HG03039 (cell line): ENCODE results near the gene C1orf141.
"Not testable (repeated sequence)": the region's sequence is repeated elsewhere in the genome, so short reads cannot be mapped to it uniquely, and the experiment has no call there.

ENCODE experiments used
- ATAC-seq: cut with Tn5 transposase; IDR thresholded peaks from one replicate; pipeline ENCODE4 v1.9.1; 2021; ENCODE audit warnings: mild to moderate bottlenecking, moderate library complexity; ENCODE audit not compliant: unreplicated experiment

C1orf141 gene

DNA sequence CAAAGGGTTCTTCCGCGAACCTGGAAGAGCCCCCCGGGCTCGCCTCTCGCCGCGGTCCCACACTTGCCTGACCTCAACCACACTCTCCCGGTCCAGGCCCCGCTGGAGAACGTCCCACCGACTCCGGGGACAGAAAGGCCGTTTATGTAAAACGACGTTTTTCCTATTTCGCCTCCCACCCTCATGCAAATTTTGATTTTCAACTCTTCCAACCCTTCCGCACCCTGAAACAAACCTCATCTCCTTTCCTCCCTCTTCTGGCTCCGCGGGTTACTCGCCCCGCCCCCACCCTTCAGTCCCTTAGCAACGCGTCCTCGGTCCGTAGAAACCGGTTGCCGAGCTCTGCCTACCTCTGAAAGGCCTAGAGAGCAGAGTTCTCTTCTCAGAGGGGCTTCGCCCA, at the start of gene C1orf141:
Gene C1orf141 (minus strand): TSS at position 276 of the 400 bp plus-strand sequence. CDS start 7,730 bp downstream, outside the sequence.
- no peak for ATAC-seq

- ATAC-seq: no peak
Measured at GRCh38 chr1:67175530-67176087, 40.8 kb upstream of the C1orf141 start.

DNA sequence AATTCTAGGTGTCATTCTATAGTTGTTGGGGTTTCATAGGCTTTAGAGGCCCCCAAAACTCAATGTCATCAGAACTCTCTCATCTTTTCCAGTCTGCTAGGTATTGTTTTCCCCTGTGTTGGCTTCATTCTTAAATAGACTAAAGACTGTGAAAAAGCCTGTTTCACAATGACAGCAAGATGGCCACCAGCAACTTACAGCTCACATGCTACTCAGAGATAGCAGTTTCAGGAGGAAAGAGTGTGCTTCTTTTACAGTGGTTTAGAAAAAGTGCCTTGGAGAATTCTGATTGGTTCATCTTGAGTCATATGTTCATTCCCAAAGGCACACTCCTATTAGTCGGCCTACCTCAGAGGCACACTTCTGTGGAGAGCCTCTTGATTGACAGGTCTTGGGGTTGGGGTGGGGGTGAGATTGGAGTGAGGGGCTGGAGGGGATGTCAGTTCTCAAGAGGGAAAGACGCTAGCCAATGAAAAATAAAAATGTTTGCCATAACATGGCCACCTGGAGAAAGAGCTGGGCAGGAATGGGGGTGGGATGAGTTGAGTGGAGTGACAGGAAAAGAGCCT, 40.0 kb upstream of the C1orf141 start:
- peak; percentile 52 for ATAC-seq

DNA sequence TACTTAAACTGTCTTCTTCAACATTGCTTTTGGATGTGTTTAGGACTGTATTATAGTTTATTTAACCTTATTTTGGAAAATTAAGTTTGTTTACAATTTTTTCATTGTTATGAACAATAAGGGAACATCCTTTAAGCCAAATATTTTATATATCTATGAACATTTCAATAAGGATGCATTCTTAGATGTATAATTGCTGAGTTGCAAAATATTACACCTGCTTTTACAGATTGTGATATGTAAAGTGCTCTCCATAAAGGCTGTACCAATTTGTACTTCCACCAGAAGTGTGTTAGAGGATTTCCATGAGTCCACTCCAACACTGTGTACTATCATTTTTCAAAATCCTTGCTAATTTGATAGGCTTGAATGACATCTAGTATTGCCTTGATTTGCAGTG, 39.2 kb upstream of the C1orf141 start:
- no peak for ATAC-seq

- ATAC-seq: peak; percentile 52
Measured at GRCh38 chr1:67171978-67172377, 37.2 kb upstream of the C1orf141 start.

DNA sequence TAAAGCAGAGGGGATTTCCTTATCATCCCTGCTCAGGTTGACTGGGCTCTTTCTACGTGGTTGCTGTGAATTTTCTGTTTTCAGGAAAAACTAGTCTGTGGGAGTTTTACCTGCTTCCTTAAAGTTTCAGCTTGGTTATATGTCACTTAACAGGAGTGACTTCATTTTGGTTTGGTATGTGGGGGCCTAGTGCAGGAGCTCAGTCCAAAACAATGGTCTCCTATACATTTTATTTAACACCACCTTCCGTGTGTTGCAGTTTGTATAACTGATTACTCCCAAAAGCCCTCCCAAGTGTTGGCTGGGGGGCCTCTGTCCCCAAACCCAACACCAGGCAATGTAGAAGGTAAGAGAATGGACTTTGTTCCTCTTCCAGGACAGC, 36.8 kb upstream of the C1orf141 start:
- peak; percentile 17 for ATAC-seq

DNA sequence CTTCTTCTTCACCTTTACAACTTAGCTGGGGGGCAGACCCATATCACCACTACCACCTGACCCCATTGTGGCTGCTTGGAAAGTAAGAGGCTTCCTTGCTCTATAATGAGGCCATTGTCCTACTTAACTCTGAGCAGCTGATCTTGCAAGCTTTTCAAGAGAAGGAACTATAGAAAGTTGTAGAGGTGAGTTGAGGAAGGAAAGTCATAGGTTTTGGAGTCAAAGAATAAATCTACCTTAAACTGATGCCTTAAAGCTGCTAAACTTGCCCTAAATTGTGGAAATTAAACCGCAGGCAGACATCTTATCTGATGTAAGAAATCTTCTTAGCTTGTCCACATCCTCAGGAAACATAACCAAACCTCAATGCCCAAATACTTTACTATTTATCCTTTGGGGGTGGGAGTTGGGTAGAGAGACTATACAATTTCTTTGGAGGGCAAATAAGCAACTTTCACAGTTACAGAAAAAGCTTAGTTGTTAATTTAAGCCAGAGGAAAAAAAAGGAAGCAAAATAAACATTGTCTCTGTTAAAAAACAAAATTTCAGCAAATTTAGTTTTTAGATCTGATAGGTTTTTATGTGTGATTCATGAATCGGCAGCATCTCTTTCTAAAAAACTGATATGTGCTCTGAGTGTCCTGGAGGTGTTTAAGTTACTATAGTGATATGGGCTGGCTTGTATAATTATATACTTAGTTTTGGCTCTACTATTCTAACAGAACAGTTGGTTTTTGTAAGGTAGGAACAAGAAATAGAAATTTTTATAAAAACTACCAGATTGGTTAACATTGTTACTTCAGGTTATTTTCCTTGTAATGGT, 36.2 kb upstream of the C1orf141 start:
- ATAC-seq: peak; percentile 5

- no peak for ATAC-seq
Measured at GRCh38 chr1:67169932-67170331, 35.2 kb upstream of the C1orf141 start.

GRCh38 chr1:67169496-67169895, 34.7 kb upstream of the C1orf141 start:
- no peak for ATAC-seq

- ATAC-seq: peak; percentile 86
Measured at GRCh38 chr1:67166196-67166595, 31.4 kb upstream of the C1orf141 start, which contains the start of gene IL23R. IL23R (plus strand) TSS chr1:67166454; CDS start chr1:67168121, 1,667 bp downstream.

- no peak for ATAC-seq
Measured at GRCh38 chr1:67165468-67166041, 30.8 kb upstream of the C1orf141 start.

DNA sequence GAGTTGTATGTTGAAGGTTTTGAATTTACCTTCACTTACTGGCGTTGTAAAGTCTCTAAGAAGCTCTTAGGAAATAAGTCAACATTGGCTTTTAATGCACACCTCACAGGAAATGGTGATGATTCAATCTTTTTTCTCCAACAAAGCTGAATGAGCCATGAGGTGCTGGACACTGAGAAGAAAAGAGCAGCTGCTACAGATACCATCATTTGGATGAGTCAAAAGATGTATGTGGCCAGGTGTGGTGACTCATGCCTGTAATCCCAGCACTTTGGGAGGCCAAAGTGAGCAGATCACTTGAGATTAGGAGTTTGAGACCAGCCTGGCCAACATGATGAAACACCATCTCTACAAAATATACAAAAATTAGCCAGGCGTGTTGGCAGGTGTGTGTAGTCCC, 28.2 kb upstream of the C1orf141 start:
- peak; percentile 47 for ATAC-seq

- no peak for ATAC-seq
Measured at GRCh38 chr1:67159233-67159632, 24.5 kb upstream of the C1orf141 start.

DNA sequence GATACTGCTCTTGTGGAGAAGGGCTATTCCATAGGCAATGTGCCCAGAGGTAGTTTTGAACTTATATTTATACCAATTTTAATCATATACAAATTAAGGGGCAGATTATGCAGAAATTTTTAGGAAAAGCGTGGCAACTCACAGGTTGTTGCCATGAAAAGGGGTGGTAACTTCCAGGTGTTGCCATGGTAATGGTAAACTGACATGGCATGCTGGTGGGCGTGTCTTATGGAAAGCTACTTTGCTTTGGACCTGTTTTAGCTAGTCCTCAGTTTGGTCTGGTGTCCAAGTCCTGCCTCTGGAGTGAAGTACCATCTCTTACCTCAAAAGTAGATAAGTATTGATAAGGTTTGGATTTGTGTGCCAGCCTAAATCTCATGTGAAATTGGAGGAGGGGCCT, 23.6 kb upstream of the C1orf141 start:
- ATAC-seq: no peak

- no peak for ATAC-seq
Measured at GRCh38 chr1:67150931-67151330, 16.2 kb upstream of the C1orf141 start.

- ATAC-seq: peak; percentile 80
Measured at GRCh38 chr1:67149179-67149770, 14.5 kb upstream of the C1orf141 start.

- ATAC-seq: peak; percentile 17
Measured at GRCh38 chr1:67148516-67149178, 13.9 kb upstream of the C1orf141 start.

DNA sequence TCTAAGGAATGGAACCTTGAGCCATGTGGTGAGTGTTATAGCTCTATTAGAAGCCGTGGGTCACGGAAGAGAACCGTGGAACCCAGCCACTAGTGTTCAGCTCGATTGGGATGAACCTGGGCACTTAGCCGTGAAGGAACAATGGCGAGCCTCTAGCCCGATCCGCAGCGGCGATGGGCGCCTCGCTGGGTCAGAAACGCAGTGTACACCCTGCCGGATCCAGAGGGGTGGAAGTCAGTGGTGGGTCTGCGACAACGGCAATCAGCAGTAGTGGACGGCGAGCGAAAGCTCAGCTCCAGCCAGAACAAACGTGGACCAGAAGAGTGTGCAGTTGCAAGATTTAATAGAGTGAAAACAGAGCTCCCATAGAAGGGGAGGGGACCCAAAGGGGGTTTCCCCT, 13.2 kb upstream of the C1orf141 start:
- not testable (repeated sequence) for ATAC-seq

DNA sequence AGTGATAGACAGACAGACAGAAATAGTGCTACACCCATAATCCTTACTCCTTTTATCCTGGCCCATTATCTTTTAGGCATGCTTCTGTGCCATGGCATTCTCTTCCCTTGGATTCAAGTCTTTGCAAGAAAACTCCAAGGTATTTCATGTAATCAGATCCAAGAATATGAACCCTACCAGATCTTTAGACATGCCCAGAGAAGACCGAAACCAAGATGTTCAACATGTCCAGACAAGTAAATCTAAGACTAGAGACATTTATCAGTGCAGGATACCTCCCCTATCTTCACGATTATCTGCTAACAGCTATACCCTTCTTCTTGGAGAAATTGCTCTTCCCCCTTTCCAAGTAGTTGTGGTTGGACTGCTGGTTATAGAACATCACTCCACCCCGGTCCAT, 11.8 kb upstream of the C1orf141 start:
- no peak for ATAC-seq

- no peak for ATAC-seq
Measured at GRCh38 chr1:67146101-67146500, 11.3 kb upstream of the C1orf141 start.

- ATAC-seq: no peak
Measured at GRCh38 chr1:67144696-67145095, 9.9 kb upstream of the C1orf141 start.
